ACC112 (cell line): ENCODE measurements around the gene TLX1.

Source experiments
- H2AFZ ChIP-seq: fragments of 200-600 bp; sonication (generic); one replicate; pipeline ENCODE4 v1.6.0; 2017; ENCODE audit warnings: antibody characterized with exemption, low read length; ENCODE audit not compliant: unreplicated experiment
- H3K27ac ChIP-seq: fragments of 200-600 bp; sonication (generic); 2 replicates; pipeline ENCODE4 v1.5.1; 2014; ENCODE audit warnings: low read depth, mild to moderate bottlenecking, antibody characterized with exemption, low read length, moderate library complexity
- H3K27me3 ChIP-seq: fragments of 200-600 bp; sonication (generic); 2 replicates; pipeline ENCODE4 v1.6.1; 2014; ENCODE audit warnings: mild to moderate bottlenecking, antibody characterized with exemption, low read length, moderate library complexity, mixed read lengths; ENCODE audit not compliant: insufficient read depth
- H3K36me3 ChIP-seq: fragments of 200-600 bp; sonication (generic); 2 replicates; pipeline ENCODE4 v1.6.1; 2016; ENCODE audit warnings: mild to moderate bottlenecking, antibody characterized with exemption, low read length, moderate library complexity, mixed read lengths; ENCODE audit not compliant: insufficient read depth
- H3K4me1 ChIP-seq: fragments of 200-600 bp; sonication (generic); one replicate; pipeline ENCODE4 v1.6.1; 2016; ENCODE audit warnings: low read length, mixed read lengths; ENCODE audit not compliant: insufficient read depth, unreplicated experiment, control insufficient read depth
- H3K4me3 ChIP-seq: fragments of 200-600 bp; sonication (generic); 2 replicates; pipeline ENCODE4 v1.5.1; 2014; ENCODE audit warnings: mild to moderate bottlenecking, low read depth, low read length
- H3K79me2 ChIP-seq: fragments of 200-600 bp; sonication (generic); one replicate; pipeline ENCODE4 v1.6.0; 2016; ENCODE audit warnings: low read length; ENCODE audit not compliant: control insufficient read depth, unreplicated experiment, insufficient read depth

TLX1 gene

GRCh38 chr10:101123815-101124617 lies 7.1 kb upstream of the TLX1 start:
- Histone ChIP-seq H3K36me3 (no peaks in the 10 kb centered on the region), H2AFZ (no peak overlapping the region), H3K4me3 (peak overlapping the region; percentile 56; the same call in 1 of the 2 replicates), H3K27me3 (peaks cover 89% of the 10 kb centered on the region), H3K4me1 (peaks cover 5% of the 10 kb centered on the region), H3K27ac (no peak overlapping the region), H3K79me2 (no peaks in the 10 kb centered on the region)

GRCh38 chr10:101124933-101125332 lies 6.2 kb upstream of the TLX1 start:
- H3K4me3 ChIP-seq = no peak overlapping the region
- H3K79me2 ChIP-seq = no peaks in the 10 kb centered on the region
- H3K36me3 ChIP-seq = no peaks in the 10 kb centered on the region
- no peak overlapping the region for H2AFZ ChIP-seq
- peaks cover 5% of the 10 kb centered on the region for H3K4me1 ChIP-seq
- H3K27ac ChIP-seq = no peak overlapping the region
- H3K27me3 ChIP-seq = peaks cover 96% of the 10 kb centered on the region

GRCh38 chr10:101126684-101127628 lies 4.1 kb upstream of the TLX1 start:
- Histone ChIP-seq H3K4me3 (no peak overlapping the region), H3K79me2 (no peaks in the 10 kb centered on the region), H3K27ac (no peak overlapping the region), H3K4me1 (no peaks in the 10 kb centered on the region), H2AFZ (no peak overlapping the region), H3K27me3 (peaks cover 98% of the 10 kb centered on the region), H3K36me3 (no peaks in the 10 kb centered on the region)

GRCh38 chr10:101130141-101130540 lies 959 bp upstream of the TLX1 start:
- Histone ChIP-seq H2AFZ (no peak overlapping the region), H3K27me3 (peaks cover 98% of the 10 kb centered on the region), H3K27ac (no peak overlapping the region), H3K36me3 (no peaks in the 10 kb centered on the region), H3K79me2 (no peaks in the 10 kb centered on the region), H3K4me1 (no peaks in the 10 kb centered on the region), H3K4me3 (no peak overlapping the region)

- Histone ChIP-seq H3K4me3 (peak overlapping the region; percentile 69), H3K27me3 (peaks cover 99% of the 10 kb centered on the region), H3K4me1 (no peaks in the 10 kb centered on the region), H2AFZ (no peak overlapping the region), H3K36me3 (no peaks in the 10 kb centered on the region), H3K79me2 (no peaks in the 10 kb centered on the region), H3K27ac (no peak overlapping the region)
These were observed 999 bp downstream of the TLX1 start for GRCh38 chr10:101131962-101132635.

- Histone ChIP-seq H3K27me3 (peaks cover 99% of the 10 kb centered on the region), H3K4me1 (no peaks in the 10 kb centered on the region), H2AFZ (no peak overlapping the region), H3K79me2 (no peaks in the 10 kb centered on the region), H3K4me3 (no peak overlapping the region), H3K36me3 (no peaks in the 10 kb centered on the region), H3K27ac (no peak overlapping the region)
These were observed 1.8 kb downstream of the TLX1 start for GRCh38 chr10:101132636-101133473.

- Histone ChIP-seq H3K27me3 (peaks cover 99% of the 10 kb centered on the region), H3K27ac (no peak overlapping the region), H3K79me2 (no peaks in the 10 kb centered on the region), H3K4me3 (peak overlapping the region; percentile 41), H2AFZ (no peak overlapping the region), H3K36me3 (no peaks in the 10 kb centered on the region), H3K4me1 (no peaks in the 10 kb centered on the region)
These were observed 2.6 kb downstream of the TLX1 start for GRCh38 chr10:101133489-101134298.

- Histone ChIP-seq H3K79me2 (no peaks in the 10 kb centered on the region), H3K4me3 (peak overlapping the region; percentile 41), H3K36me3 (no peaks in the 10 kb centered on the region), H3K27ac (no peak overlapping the region), H3K27me3 (peaks cover 100% of the 10 kb centered on the region), H3K4me1 (no peaks in the 10 kb centered on the region), H2AFZ (no peak overlapping the region)
These were observed 3.4 kb downstream of the TLX1 start for GRCh38 chr10:101134299-101135127.
